HL-60/S4 treated with phorbol 12-myristate 13-acetate at 8.2 ng/mL for 4 days and 3 days (cell line): ENCODE data around the gene OFD1.

Experiments used
- in situ Hi-C: fragments of 300-500 bp; cut with MboI; formaldehyde crosslinking; loops from 2 replicates; pipeline ENCODE4 v1.15.0; 2022; ENCODE audit warnings: low sequenced_read_pairs

The OFD1 gene

DNA sequence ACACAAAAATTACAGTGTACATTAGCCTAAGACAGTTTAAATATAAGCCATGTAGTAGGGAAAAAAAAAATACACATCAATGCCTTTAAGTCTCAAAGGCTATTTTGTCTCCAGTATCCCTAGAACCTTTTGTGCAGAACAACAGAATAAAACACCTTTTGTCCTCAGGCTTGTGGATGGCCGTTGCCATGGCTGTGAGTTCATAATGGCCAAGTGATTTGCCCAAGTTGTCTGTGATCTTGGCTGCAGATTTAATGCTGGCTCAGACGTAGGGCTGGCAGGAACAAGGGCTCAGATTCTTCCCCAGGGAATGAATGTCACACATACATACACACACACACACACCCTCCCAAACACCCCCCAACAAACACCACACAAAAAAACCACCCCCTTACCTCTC is 57.0 kb downstream of the OFD1 start:
- in situ Hi-C loops: no loop called here

DNA sequence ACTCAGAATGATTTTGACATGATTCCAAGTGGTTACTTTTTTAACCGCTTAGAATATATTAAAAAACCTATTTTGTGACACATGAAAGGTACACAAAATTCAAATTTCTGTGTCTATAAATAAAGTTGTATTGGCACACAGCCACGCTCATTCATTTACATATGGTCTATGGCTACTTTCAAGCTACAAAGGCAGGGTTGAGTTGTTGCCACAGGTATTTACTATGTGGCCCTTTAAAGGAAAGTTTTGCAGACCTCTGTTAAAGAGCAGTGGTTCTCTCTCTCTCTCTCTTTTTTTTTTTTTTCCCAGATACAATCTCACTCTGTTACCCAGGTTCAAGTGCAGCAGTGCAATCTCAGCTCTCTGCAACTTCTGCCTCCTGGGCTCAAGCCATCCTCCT is 59.3 kb downstream of the OFD1 start:
- in situ Hi-C loops: no loop called here

- in situ Hi-C loops: no loop called here
Observed at GRCh38 chrX:13794417-13794816, 59.9 kb downstream of the OFD1 start.

GRCh38 chrX:13797512-13797911 is 63.0 kb downstream of the OFD1 start:
- in situ Hi-C loops: no loop called here

DNA sequence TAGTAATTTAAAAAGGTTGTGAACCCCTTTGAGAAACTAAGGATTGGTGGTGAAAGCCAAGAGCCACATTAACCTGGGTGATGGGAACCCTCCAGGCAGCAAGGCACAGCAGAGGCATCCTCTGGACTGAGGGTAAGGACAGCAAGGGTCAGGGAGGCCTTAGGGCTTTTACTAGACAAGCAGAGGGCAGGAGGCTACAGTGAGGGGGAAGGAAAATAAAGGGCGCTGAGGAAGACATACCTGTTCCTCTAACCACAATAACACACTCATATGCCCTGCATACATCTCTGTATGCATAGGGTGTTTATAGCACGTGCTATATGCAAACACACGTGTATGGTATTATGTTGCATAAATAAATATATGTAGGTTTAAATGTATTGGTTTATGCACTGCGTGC is 63.6 kb downstream of the OFD1 start:
- in situ Hi-C loops: no loop called here

DNA sequence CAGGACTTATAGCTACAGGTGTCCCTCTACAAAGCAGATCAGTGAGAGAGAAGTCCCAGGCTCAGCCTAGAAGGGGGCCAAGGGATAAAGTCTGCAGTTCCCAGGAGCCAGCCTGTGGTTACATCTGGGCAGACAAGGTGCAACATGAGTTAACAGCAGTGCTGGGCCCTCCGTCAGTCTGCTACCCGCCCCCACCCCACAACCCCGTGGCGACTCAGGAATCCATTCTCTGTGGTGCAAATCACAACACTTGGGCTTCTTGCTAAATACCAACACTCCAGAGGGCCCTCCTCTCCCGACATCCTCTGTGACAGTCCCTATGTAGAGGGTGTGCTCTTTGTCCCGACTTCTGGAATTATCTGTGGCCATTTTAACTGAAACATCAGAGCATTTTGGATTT is 68.6 kb downstream of the OFD1 start:
- in situ Hi-C loops: no loop called here

DNA sequence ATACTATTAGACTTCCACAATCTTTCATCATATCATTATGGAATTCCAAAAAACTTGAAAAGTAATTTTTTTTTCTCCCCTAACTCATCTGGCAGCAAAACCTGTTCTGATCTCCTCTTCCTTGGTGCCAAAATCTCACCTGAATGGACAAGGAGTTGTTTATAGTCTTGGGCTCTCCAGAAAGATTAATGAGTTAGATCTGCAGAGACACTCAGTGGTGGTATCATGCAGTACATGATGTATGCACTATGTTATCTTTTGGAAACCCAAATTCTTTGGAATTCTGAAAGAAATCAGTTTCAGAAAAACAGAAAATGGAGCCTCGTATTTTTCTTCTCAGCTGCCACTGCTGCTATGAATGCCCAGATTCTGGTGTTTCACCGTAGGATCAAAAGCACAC is 70.7 kb downstream of the OFD1 start:
- in situ Hi-C loops: no loop called here

GRCh38 chrX:13808293-13808692 is 73.7 kb downstream of the OFD1 start:
- in situ Hi-C loops: no loop called here

GRCh38 chrX:13808865-13809264 is 74.3 kb downstream of the OFD1 start:
- in situ Hi-C loops: no loop called here

GRCh38 chrX:13815664-13816063 is 81.1 kb downstream of the OFD1 start:
- in situ Hi-C loops: no loop called here

- in situ Hi-C loops: no loop called here
Observed at GRCh38 chrX:13816176-13816575, 81.6 kb downstream of the OFD1 start.

GRCh38 chrX:13816643-13817627 is 82.4 kb downstream of the OFD1 start, which contains the start of gene GPM6B:
GPM6B (minus strand) TSS chrX:13817093; CDS start chrX:13816904, 189 bp downstream.
- in situ Hi-C loops: no loop called here
